ENCODE results near the gene PLP1. TPM values are rescaled to one million over a fixed set of nuclear protein-coding genes. Genes with fewer than 3 reads are reported as not detected.
"Not testable (repeated sequence)": the region's sequence is repeated elsewhere in the genome, so short reads cannot be mapped to it uniquely, and the experiment has no call there.

Gene PLP1
- total RNA-seq, 1 donor from 2014 or later: not detected

DNA sequence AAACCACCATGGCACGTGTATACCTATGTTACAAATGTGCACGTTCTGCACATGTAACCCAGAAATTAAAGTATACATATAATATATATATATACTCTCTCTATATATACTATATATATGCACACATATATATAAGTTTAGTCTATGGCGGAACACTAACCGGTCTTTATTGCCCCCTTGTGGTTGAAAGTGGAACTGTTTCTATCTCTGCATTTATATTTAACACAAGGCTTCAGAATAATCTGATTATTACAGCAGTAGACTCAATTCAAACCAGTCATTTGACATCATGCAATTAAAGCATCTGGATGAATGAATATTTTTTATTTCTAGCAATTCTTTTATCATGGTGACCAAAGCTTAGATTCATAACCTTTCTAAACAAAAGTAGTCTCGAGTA lies 40.9 kb downstream of the PLP1 start:
- no peak for DNase-seq (ENCODE audit: low spot score)
- peaks cover 7% of the 10 kb centered on the region for H3K4me1 Mint-ChIP-seq (ENCODE audit: low read depth)

DNA sequence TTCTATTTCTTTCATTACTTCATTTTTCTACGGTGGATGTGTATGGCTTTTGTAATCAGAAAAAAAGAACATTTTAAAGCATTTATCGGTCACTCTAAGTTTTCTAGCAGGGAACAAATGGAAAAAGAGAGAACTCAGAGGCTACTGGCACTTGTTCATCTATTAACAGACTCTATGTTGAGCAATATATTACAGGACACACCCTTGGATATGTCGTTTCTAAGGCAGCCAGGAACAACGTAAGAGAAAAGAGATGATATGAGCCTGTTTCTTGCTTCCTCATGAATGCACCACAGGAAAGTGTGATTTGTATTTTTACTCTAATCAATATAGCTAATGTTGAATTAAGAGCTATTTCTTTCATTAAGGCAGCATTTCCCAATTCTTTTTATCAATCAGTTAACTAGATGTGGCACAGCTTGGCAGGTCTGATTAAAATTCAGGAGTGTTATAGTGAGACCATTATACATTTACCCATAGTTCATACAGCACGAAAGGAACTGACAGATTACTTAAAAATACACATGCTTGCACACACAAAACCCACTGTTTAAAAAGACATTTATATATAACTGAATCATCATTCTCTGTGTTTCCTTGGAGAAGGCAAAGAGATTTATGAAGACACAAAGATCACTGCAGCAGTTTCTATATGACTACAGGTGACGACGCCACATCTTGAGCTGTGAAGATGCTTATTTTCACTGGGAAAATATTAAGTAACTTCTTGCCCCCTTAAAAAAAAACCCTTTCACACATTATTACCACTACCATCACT lies 42.4 kb downstream of the PLP1 start:
- intact Hi-C loops (cut with micrococcal nuclease): no loop called here
- no peak overlapping the region for H3K27ac Mint-ChIP-seq
- H3K9me3 Mint-ChIP-seq: no peaks in the 10 kb centered on the region
- no peak for DNase-seq (ENCODE audit: low spot score)
- no peaks in the 10 kb centered on the region for H3K36me3 Mint-ChIP-seq (ENCODE audit: low read depth)
- peaks cover 6% of the 10 kb centered on the region for H3K4me1 Mint-ChIP-seq (ENCODE audit: low read depth)
- peaks cover 19% of the 10 kb centered on the region for H3K27me3 Mint-ChIP-seq (ENCODE audit: low read depth)
- no peak overlapping the region for H3K4me3 Mint-ChIP-seq (ENCODE audit: low read depth)

More for the DNA sequence above, 40.9 kb downstream of the PLP1 start:
- Mint-ChIP-seq H3K9me3 (no peaks in the 10 kb centered on the region), H3K27me3 (ENCODE audit: low read depth) (peaks cover 22% of the 10 kb centered on the region), H3K4me3 (ENCODE audit: low read depth) (no peak overlapping the region), H3K27ac (no peak overlapping the region), H3K36me3 (ENCODE audit: low read depth) (no peaks in the 10 kb centered on the region)
- intact Hi-C loops (cut with micrococcal nuclease): loop anchor here (1.0 to 2.0 kb wide), 3 partner anchors 107 to 285 kb away; partner anchors contain the start of gene TMEM31

- H3K27ac Mint-ChIP-seq; intact Hi-C loops (cut with micrococcal nuclease); H3K4me3 Mint-ChIP-seq (ENCODE audit: low read depth); DNase-seq (ENCODE audit: low spot score); H3K27me3 Mint-ChIP-seq (ENCODE audit: low read depth); H3K36me3 Mint-ChIP-seq (ENCODE audit: low read depth); H3K9me3 Mint-ChIP-seq; H3K4me1 Mint-ChIP-seq (ENCODE audit: low read depth): not testable (repeated sequence)
These were observed 44.2 kb downstream of the PLP1 start for GRCh38 chrX:103820802-103821201.

DNA sequence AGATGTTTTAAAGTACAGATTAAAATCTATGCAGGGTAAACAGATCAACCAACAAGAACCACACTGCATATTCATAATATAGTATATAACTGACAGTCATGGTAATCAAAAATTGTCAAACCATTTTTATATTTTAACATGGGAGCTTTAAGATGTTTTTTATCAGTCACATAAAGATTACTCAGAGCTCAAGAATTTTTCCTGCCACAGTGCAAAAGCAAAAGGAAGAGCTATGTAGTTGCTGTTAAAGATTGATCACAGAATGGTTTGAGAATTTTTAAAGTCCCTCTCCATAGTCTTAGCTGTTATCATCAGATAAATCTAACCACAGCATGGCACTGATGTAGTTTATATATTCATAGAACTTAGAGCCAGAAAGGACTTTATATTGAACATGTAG lies 47.0 kb downstream of the PLP1 start:
- DNase-seq (ENCODE audit: low spot score): no peak
- Mint-ChIP-seq H3K27ac (no peak overlapping the region), H3K4me1 (ENCODE audit: low read depth) (peaks cover 2% of the 10 kb centered on the region), H3K9me3 (no peaks in the 10 kb centered on the region), H3K27me3 (ENCODE audit: low read depth) (peaks cover 2% of the 10 kb centered on the region), H3K36me3 (ENCODE audit: low read depth) (no peaks in the 10 kb centered on the region), H3K4me3 (ENCODE audit: low read depth) (no peak overlapping the region)
- intact Hi-C loops (cut with micrococcal nuclease): no loop called here

DNA sequence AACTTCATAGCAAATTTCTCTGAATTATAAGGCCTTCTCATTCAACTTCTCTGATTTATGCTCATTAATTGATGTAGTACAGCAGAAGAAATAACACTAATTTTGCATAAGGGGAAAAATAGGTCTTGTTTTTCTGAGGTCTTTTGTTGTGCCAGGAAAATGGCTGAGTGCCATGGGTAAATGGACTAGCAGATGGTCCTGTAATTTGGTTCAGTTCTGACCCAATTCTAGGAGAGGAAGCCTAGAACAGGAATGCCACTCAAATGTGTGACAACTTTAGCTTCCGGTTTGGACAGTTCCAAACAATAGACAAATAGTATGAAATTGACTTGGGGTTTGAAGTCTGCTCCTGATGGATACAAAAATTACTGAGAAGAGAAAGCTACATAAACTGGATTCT lies 49.2 kb downstream of the PLP1 start:
- Mint-ChIP-seq H3K4me3 (ENCODE audit: low read depth) (no peak overlapping the region), H3K27me3 (ENCODE audit: low read depth) (peaks cover 4% of the 10 kb centered on the region), H3K4me1 (ENCODE audit: low read depth) (no peaks in the 10 kb centered on the region), H3K27ac (no peak overlapping the region), H3K36me3 (ENCODE audit: low read depth) (no peaks in the 10 kb centered on the region), H3K9me3 (no peaks in the 10 kb centered on the region)
- no peak for DNase-seq (ENCODE audit: low spot score)
- intact Hi-C loops (cut with micrococcal nuclease): no loop called here

GRCh38 chrX:103828529-103828928 lies 51.9 kb downstream of the PLP1 start:
- peaks cover 12% of the 10 kb centered on the region for H3K27me3 Mint-ChIP-seq (ENCODE audit: low read depth)
- no peaks in the 10 kb centered on the region for H3K9me3 Mint-ChIP-seq
- H3K4me1 Mint-ChIP-seq (ENCODE audit: low read depth): peaks cover 3% of the 10 kb centered on the region
- H3K4me3 Mint-ChIP-seq (ENCODE audit: low read depth): no peak overlapping the region
- no peaks in the 10 kb centered on the region for H3K36me3 Mint-ChIP-seq (ENCODE audit: low read depth)
- intact Hi-C loops (cut with micrococcal nuclease): no loop called here
- no peak overlapping the region for H3K27ac Mint-ChIP-seq
- no peak for DNase-seq (ENCODE audit: low spot score)

DNA sequence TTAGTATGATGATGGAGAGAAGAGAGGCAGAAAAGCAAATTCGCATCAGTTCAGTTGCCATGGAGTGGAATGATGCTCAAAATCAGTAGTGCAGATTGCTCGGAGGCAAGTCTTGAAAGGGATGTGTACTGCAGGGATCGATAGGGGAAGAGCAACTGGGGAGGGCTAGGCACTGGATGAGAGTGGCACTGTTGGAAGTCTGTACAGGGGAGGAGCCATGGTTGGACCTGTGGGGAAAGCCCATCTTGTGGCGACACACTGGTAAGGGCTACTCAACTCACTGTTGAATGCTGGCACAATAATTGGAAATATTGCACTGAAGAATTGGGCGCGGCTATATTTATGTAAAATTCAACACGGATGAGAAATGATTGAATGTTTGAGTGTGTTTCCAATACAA lies 54.2 kb downstream of the PLP1 start:
- Mint-ChIP-seq H3K27me3 (ENCODE audit: low read depth) (peaks cover 19% of the 10 kb centered on the region), H3K27ac (no peak overlapping the region), H3K36me3 (ENCODE audit: low read depth) (no peaks in the 10 kb centered on the region), H3K4me1 (ENCODE audit: low read depth) (peaks cover 3% of the 10 kb centered on the region), H3K9me3 (no peaks in the 10 kb centered on the region), H3K4me3 (ENCODE audit: low read depth) (no peak overlapping the region)
- no peak for DNase-seq (ENCODE audit: low spot score)
- intact Hi-C loops (cut with micrococcal nuclease): no loop called here

DNA sequence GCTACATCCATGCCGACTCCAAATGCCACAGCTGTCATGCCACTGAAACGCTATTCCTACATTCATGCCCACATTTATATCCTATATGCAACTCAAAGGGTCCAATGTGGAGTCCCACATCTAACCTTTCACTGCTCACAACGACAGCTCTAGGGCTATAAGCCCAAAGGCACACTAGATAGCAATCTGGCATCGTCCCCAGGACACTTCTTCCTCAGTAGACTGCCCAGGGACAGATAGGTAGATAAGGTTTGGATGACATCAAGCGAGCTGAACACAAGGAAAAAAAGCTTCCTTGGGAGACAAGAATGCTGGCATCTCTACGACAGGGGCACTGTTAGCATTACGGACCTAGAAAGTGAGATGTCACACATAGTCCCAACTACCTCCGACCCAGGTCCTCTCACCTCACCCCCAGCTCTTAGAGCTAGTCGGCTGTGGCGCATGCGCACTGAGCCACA lies 54.7 kb downstream of the PLP1 start:
- Mint-ChIP-seq H3K4me3 (ENCODE audit: low read depth) (peak overlapping the region; percentile 72), H3K9me3 (no peaks in the 10 kb centered on the region), H3K36me3 (ENCODE audit: low read depth) (no peaks in the 10 kb centered on the region), H3K27ac (no peak overlapping the region), H3K27me3 (ENCODE audit: low read depth) (peaks cover 19% of the 10 kb centered on the region), H3K4me1 (ENCODE audit: low read depth) (peaks cover 3% of the 10 kb centered on the region)
- no peak for DNase-seq (ENCODE audit: low spot score)
- intact Hi-C loops (cut with micrococcal nuclease): no loop called here

DNA sequence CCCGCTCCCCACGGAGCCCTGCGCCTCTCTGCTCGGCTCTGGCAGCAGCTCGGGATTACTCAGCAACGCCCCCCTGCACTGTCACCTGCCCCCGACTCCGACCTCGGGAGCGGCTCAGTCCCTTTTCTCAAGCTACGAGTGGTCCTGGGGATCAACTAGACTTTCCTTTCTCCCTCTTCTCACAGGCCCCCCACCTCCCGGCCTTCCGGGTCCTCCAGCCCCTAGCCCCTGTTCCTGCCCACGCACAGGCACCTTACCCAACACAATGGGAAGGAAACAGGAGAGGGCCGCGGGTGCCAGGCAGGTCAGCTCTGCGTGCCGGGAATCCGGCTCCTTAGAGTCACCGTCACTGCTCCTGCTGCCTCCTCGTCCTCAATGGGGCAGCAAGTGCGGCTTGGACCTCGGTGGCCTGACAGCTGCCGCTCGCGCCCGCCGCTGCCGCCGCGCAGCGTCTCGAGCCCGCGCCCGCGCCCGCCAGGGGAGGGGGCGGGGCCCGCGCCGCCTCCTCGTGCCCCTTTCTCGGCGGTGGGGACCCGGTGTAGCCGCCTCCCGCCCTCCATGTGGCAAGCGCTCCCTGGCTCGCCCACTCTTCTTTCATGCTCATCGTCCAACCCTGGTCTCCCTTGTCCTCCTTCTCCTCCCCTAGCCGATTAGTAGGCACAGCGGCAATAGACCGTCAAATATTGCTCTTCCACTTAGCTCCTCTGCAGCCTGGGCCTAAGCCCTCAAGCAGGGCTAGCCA lies 55.3 kb downstream of the PLP1 start, which contains the start of gene RAB9B:
RAB9B (minus strand) TSS at position 455 of the 742 bp plus-strand sequence. CDS start 6,473 bp downstream, outside the sequence.
- H3K4me3 Mint-ChIP-seq (ENCODE audit: low read depth): peak within 1 kb of the TSS; percentile 83
- H3K9me3 Mint-ChIP-seq: no peaks in the 10 kb centered on the region
- DNase-seq (ENCODE audit: low spot score): peak; percentile 34
- peak within 1 kb of the TSS; percentile 45 for H3K27ac Mint-ChIP-seq
- H3K36me3 Mint-ChIP-seq (ENCODE audit: low read depth): no peaks in the 10 kb centered on the region
- H3K4me1 Mint-ChIP-seq (ENCODE audit: low read depth): peaks cover 3% of the 10 kb centered on the region
- peaks cover 19% of the 10 kb centered on the region for H3K27me3 Mint-ChIP-seq (ENCODE audit: low read depth)
- intact Hi-C loops (cut with micrococcal nuclease): no loop called here

DNA sequence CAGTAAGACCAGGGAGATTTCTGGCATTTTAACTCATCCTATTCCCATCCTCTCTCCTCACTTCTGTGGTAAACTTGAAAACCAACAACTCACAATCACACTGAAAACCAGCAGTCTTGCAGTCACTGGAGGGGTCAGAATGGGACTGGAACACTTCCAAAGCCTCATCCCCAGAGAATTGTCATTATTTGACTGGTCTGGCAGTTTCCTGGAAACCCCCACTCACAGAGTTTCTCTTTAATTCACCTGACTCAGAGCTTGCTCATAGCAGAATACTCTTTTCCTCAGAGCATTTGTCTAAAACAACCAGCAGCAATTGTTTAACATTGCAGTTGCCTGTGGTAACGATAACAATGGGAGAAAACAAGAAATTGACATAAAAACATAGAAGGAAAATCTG lies 62.8 kb downstream of the PLP1 start:
- peaks cover 5% of the 10 kb centered on the region for H3K27me3 Mint-ChIP-seq (ENCODE audit: low read depth)
- H3K9me3 Mint-ChIP-seq: peaks cover 8% of the 10 kb centered on the region
- peaks cover 3% of the 10 kb centered on the region for H3K4me1 Mint-ChIP-seq (ENCODE audit: low read depth)
- H3K4me3 Mint-ChIP-seq (ENCODE audit: low read depth): no peak overlapping the region
- H3K27ac Mint-ChIP-seq: no peak overlapping the region
- no peaks in the 10 kb centered on the region for H3K36me3 Mint-ChIP-seq (ENCODE audit: low read depth)
- no peak for DNase-seq (ENCODE audit: low spot score)
- intact Hi-C loops (cut with micrococcal nuclease): no loop called here

Other genes starting within 250 kb of the PLP1 start
- 6.1 TPM in 2 replicates for gene TCEAL4, start 191.3 kb upstream of the PLP1 start, total RNA-seq
- gene TCEAL3, start 168.9 kb upstream of the PLP1 start, total RNA-seq: 0.78 and 0.87 TPM in 2 replicates
- 4.2 and 5.0 TPM in 2 replicates for gene TCEAL1, start 147.9 kb upstream of the PLP1 start, total RNA-seq
- 241 and 249 TPM in 2 replicates for gene MORF4L2, start 90.1 kb upstream of the PLP1 start, total RNA-seq
- gene TMEM31, start 65.9 kb upstream of the PLP1 start, total RNA-seq: not detected in 2 replicates
- gene RAB9B, start 55.4 kb downstream of the PLP1 start, total RNA-seq: 0.55 and 0.62 TPM in 2 replicates
- 7.7 and 7.9 TPM in 2 replicates for gene TMSB15B, start 185.8 kb downstream of the PLP1 start, total RNA-seq
- gene H2BW1, start 236.9 kb downstream of the PLP1 start, total RNA-seq: not detected in 2 replicates